Endodermal cell (in vitro differentiated cells): ENCODE measurements around the gene CXCL8. TPM values are rescaled to one million over a fixed set of nuclear protein-coding genes. Genes with fewer than 3 reads are reported as not detected.

Source experiments
- DNase-seq: peaks from one replicate; pipeline ENCODE4 v3.0.0-alpha.2; 2017
- H3K27ac ChIP-seq: 2 replicates; pipeline ENCODE4 v1.5.1; 2013; ENCODE audit warnings: mild to moderate bottlenecking, low read depth, low read length, moderate library complexity
- H3K27me3 ChIP-seq: 2 replicates; pipeline ENCODE4 v1.6.1; 2013; ENCODE audit warnings: mild to moderate bottlenecking, low read length, moderate library complexity; ENCODE audit not compliant: insufficient read depth, control insufficient read depth, poor library complexity, severe bottlenecking
- H3K36me3 ChIP-seq: 2 replicates; pipeline ENCODE4 v1.7.0; 2013; ENCODE audit warnings: mild to moderate bottlenecking, low read length, moderate library complexity; ENCODE audit not compliant: control insufficient read depth, insufficient read depth
- H3K4me1 ChIP-seq: one replicate; pipeline ENCODE4 v1.7.0; 2013; ENCODE audit warnings: low read length; ENCODE audit not compliant: control insufficient read depth, insufficient read depth
- H3K4me3 ChIP-seq: 2 replicates; pipeline ENCODE4 v1.5.1; 2013; ENCODE audit warnings: mild to moderate bottlenecking, low read length, moderate library complexity
- H3K9ac ChIP-seq: 2 replicates; pipeline ENCODE4 v1.6.1; 2013; ENCODE audit warnings: mild to moderate bottlenecking, low read length, moderate library complexity; ENCODE audit not compliant: poor library complexity, severe bottlenecking; ENCODE audit errors: extremely low read depth
- H3K9me3 ChIP-seq: 2 replicates; pipeline ENCODE4 v1.6.1; 2013; ENCODE audit warnings: mild to moderate bottlenecking, low read length, moderate library complexity; ENCODE audit not compliant: control insufficient read depth
- H3K27ac Mint-ChIP-seq: 2 replicates; pipeline ENCODE4 v1.8.0; 2020; ENCODE audit warnings: mixed read lengths
- H3K27me3 Mint-ChIP-seq: 2 replicates; pipeline ENCODE4 v1.8.0; 2021; ENCODE audit warnings: mild to moderate bottlenecking, mixed read lengths; ENCODE audit not compliant: insufficient read depth
- H3K36me3 Mint-ChIP-seq: 2 replicates; pipeline ENCODE4 v1.8.0; 2020; ENCODE audit warnings: low read depth, mixed read lengths
- H3K4me1 Mint-ChIP-seq: 2 replicates; pipeline ENCODE4 v1.8.0; 2020; ENCODE audit warnings: mixed read lengths
- H3K4me3 Mint-ChIP-seq: 2 replicates; pipeline ENCODE4 v1.8.0; 2020; ENCODE audit warnings: mild to moderate bottlenecking, moderate library complexity, mixed read lengths
- H3K9me3 Mint-ChIP-seq: 2 replicates; pipeline ENCODE4 v1.8.0; 2020; ENCODE audit warnings: mild to moderate bottlenecking, mixed read lengths
- WGBS, 2 experiments: methylation state at CpG; one replicate each; pipeline versions ENCODE4 v1.1.5 to v1.1.7; 2013; ENCODE audit warnings: missing lambda C conversion rate in 2 of 2, mixed read lengths in 1 of 2; ENCODE audit not compliant: insufficient coverage in 1 of 2, insufficient read length in 1 of 2; 5-methylcytosine and 5-hydroxymethylcytosine counted together
- total RNA-seq, 2 donors: library from RNA; stranded (reverse); fragmentation: NEBNext Ultra II Directional in 1 of 2; extraction: Animal tissue kit (Norgen Biotek cat#: 25700) in 1 of 2; gene quantifications; 2 replicates in 1 of 2; 3 replicates in 1 of 2; pipeline ENCODE4 v1.2.1, GENCODE V29; 2021
- TF ChIP-seq, protein P1 (sequence below): fragments of 200-600 bp; sonication (generic); conservative IDR thresholded peaks from 2 replicates; pipeline ENCODE4 v1.5.0; 2021; ENCODE audit warnings: antibody characterized with exemption, mild to moderate bottlenecking

Gene CXCL8
- total RNA-seq, 2 donors from 2014 or later = not detected

DNA sequence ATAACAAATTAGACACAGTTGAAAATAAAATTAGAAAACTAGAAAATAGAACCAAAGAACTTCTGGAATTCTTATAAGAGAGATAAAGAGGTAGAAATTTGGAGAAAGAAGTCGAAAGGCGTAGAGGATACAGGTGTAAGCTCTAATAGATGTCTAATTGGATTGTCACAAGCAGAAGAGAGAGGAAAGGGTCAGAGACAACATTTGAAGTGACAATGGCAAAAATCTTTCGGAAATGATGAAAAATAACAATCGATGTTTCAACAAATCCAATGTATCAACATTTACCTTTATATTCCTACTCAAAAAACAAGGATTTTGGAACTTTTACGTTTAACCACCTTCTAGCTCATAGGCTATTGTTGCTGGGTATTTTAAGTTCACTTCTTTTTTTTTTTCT is 3.8 kb downstream of the CXCL8 start:
- H3K36me3 Mint-ChIP-seq = no peaks in the 10 kb centered on the region
- no peak overlapping the region for H3K4me3 Mint-ChIP-seq
- H3K27me3 ChIP-seq = no peaks in the 10 kb centered on the region
- no peaks in the 10 kb centered on the region for H3K9me3 ChIP-seq
- TF ChIP-seq, protein P1, sequence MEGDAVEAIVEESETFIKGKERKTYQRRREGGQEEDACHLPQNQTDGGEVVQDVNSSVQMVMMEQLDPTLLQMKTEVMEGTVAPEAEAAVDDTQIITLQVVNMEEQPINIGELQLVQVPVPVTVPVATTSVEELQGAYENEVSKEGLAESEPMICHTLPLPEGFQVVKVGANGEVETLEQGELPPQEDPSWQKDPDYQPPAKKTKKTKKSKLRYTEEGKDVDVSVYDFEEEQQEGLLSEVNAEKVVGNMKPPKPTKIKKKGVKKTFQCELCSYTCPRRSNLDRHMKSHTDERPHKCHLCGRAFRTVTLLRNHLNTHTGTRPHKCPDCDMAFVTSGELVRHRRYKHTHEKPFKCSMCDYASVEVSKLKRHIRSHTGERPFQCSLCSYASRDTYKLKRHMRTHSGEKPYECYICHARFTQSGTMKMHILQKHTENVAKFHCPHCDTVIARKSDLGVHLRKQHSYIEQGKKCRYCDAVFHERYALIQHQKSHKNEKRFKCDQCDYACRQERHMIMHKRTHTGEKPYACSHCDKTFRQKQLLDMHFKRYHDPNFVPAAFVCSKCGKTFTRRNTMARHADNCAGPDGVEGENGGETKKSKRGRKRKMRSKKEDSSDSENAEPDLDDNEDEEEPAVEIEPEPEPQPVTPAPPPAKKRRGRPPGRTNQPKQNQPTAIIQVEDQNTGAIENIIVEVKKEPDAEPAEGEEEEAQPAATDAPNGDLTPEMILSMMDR = no peak
- H3K36me3 ChIP-seq = no peaks in the 10 kb centered on the region
- H3K4me1 Mint-ChIP-seq = no peaks in the 10 kb centered on the region
- no peaks in the 10 kb centered on the region for H3K4me1 ChIP-seq
- 70 to 83% methylated on average over 2 to 5 of the region's 5 CpGs for WGBS, 2 experiments
- no peak overlapping the region for H3K27ac Mint-ChIP-seq
- H3K27me3 Mint-ChIP-seq = no peaks in the 10 kb centered on the region
- H3K4me3 ChIP-seq = no peak overlapping the region
- no peak for DNase-seq
- peaks cover 2% of the 10 kb centered on the region for H3K9me3 Mint-ChIP-seq
- no peak overlapping the region for H3K27ac ChIP-seq
- H3K9ac ChIP-seq = no peak overlapping the region

DNA sequence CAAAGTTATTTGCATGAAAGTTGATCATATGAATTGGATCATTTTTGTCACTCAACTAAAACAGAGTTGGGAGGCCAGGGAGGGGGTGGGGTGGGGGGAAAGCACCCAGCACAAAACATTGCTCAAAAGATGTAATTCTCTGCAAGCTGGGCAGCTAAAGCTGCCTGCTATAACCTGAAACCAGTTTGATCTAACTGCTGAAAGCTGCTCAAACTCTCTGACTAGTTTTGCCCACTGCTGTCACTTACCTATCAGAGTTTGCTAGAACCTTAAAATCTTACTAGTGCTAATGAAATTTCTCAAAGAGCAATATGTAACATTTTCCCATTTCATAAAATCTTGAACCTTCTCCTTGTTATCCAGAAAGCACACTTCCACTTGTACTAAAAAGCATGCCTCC is 10.4 kb downstream of the CXCL8 start:
- H3K27me3 ChIP-seq = no peaks in the 10 kb centered on the region
- no peaks in the 10 kb centered on the region for H3K4me1 ChIP-seq
- H3K9ac ChIP-seq = no peak overlapping the region
- no peak overlapping the region for H3K27ac ChIP-seq
- Mint-ChIP-seq H3K27me3 (no peaks in the 10 kb centered on the region), H3K9me3 (no peaks in the 10 kb centered on the region), H3K4me1 (no peaks in the 10 kb centered on the region), H3K27ac (no peak overlapping the region), H3K4me3 (no peak overlapping the region), H3K36me3 (no peaks in the 10 kb centered on the region)
- no peak for DNase-seq
- no peak overlapping the region for H3K4me3 ChIP-seq
- H3K9me3 ChIP-seq = no peaks in the 10 kb centered on the region
- H3K36me3 ChIP-seq = no peaks in the 10 kb centered on the region
- TF ChIP-seq, protein P1 = no peak

- no peak overlapping the region for H3K4me3 Mint-ChIP-seq
These were observed 10.8 kb downstream of the CXCL8 start for GRCh38 chr4:73751166-73751565.

More at GRCh38 chr4:73751166-73751565, 10.8 kb downstream of the CXCL8 start:
- H3K27ac Mint-ChIP-seq = no peak overlapping the region
- H3K9me3 ChIP-seq = no peaks in the 10 kb centered on the region
- H3K9ac ChIP-seq = no peak overlapping the region
- 38 to 65% methylated on average over 1 to 2 of the region's 2 CpGs for WGBS, 2 experiments
- H3K36me3 ChIP-seq = no peaks in the 10 kb centered on the region
- H3K4me1 ChIP-seq = no peaks in the 10 kb centered on the region
- H3K27me3 ChIP-seq = no peaks in the 10 kb centered on the region
- H3K4me3 ChIP-seq = no peak overlapping the region
- no peak for DNase-seq
- no peaks in the 10 kb centered on the region for H3K4me1 Mint-ChIP-seq
- TF ChIP-seq, protein P1 = no peak
- H3K36me3 Mint-ChIP-seq = no peaks in the 10 kb centered on the region
- H3K9me3 Mint-ChIP-seq = no peaks in the 10 kb centered on the region
- H3K27ac ChIP-seq = no peak overlapping the region
- H3K27me3 Mint-ChIP-seq = no peaks in the 10 kb centered on the region
